Forelimb muscle (tissue), 1 donor: Measurements from ENCODE around the gene CT45A8. TPM values are rescaled to one million over a fixed set of nuclear protein-coding genes. Genes with fewer than 3 reads are reported as not detected.
"Not testable (repeated sequence)": the region's sequence is repeated elsewhere in the genome, so short reads cannot be mapped to it uniquely, and the experiment has no call there.

ENCODE experiments used
- DNase-seq: peaks from one replicate; pipeline ENCODE4 v3.0.0-alpha.2; 2013; ENCODE audit warnings: low read depth
- polyA plus RNA-seq: library from polyadenylated mRNA; unstranded; fragments of 120-200 nt; gene quantifications from one replicate; pipeline ENCODE4 v1.2.1, GENCODE V29; 2013; ENCODE audit not compliant: insufficient read length

Gene CT45A8, protein sequence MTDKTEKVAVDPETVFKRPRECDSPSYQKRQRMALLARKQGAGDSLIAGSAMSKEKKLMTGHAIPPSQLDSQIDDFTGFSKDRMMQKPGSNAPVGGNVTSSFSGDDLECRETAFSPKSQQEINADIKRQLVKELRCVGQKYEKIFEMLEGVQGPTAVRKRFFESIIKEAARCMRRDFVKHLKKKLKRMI
- polyA plus RNA-seq = not detected

DNA sequence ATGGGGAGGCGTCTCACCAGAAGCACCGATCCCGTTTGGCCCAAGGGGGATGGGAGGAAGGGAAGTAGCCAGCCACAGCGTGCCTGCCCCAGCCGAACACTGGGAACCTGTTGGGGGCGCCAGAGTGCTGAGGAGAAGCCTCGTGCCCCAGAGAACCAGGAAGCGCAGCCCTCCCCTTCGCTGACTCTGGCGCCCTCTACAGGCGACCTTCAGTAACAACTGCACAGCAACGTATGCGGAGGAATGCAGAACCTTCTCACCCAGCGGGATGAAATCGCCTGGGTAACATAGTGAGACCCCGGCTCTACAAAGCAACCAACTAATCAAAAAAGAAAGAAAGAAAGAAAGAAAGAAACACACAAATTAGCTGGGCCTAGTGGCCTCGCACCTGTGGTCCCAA lies at the start of gene CT45A8:
TSS of gene CT45A8 (minus strand) at position 101 of the 400 bp plus-strand sequence. CDS start 3,755 bp downstream, outside the sequence.
- not testable (repeated sequence) for DNase-seq

GRCh38 chrX:135893294-135893817 lies 39.0 kb upstream of the CT45A8 start, which contains the start of the genes CT45A10 and SAGE1:
TSS of gene CT45A10 (minus strand) at chrX:135893444. CDS start at chrX:135885344, 8,100 bp downstream.
TSS of gene SAGE1 (plus strand) at chrX:135893716. CDS start at chrX:135896243, 2,527 bp downstream.
- no peak for DNase-seq

- no peak for DNase-seq
Measured at GRCh38 chrX:135892781-135893180, 38.4 kb upstream of the CT45A8 start.

GRCh38 chrX:135890087-135890585 lies 35.8 kb upstream of the CT45A8 start:
- DNase-seq = no peak

DNA sequence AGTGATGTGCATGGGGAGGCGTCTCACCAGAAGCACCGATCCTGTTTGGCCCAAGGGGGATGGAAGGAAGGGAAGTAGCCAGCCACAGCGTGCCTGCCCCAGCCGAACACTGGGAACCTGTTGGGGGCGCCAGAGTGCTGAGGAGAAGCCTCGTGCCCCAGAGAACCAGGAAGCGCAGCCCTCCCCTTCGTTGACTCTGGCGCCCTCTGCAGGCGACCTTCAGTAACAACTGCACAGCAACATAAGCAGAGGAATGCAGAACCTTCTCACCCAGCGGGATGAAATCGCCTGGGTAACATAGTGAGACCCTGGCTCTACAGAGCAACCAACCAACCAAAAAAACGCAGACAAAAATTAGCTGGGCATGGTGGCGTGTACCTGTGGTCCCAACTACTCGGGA lies 34.6 kb upstream of the CT45A8 start:
- DNase-seq = not testable (repeated sequence)

GRCh38 chrX:135888230-135888629 lies 33.9 kb upstream of the CT45A8 start:
- not testable (repeated sequence) for DNase-seq

DNA sequence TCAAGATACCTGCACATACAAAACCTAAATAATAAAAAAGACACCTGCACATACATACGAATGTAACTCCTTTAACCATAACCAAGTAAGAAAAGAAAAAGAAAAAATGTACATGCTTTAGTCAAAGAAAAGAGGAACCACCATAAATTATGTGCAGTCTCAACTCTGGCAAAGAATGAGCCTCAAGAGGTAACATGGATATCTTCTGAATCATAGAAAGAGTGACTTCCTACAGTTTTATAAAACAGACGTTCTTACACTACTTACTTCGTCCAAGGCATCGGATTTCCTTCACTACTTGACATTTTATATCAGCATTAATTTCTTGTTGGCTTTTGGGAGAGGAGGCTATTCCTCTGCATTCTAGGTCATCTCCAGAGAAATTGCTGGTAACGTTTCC lies 28.4 kb upstream of the CT45A8 start:
- not testable (repeated sequence) for DNase-seq

DNA sequence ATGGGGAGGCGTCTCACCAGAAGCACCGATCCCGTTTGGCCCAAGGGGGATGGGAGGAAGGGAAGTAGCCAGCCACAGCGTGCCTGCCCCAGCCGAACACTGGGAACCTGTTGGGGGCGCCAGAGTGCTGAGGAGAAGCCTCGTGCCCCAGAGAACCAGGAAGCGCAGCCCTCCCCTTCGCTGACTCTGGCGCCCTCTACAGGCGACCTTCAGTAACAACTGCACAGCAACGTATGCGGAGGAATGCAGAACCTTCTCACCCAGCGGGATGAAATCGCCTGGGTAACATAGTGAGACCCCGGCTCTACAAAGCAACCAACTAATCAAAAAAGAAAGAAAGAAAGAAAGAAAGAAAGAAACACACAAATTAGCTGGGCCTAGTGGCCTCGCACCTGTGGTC lies 17.4 kb upstream of the CT45A8 start, which contains the start of gene CT45A9:
TSS of gene CT45A9 (minus strand) at position 101 of the 400 bp plus-strand sequence. CDS start 3,751 bp downstream, outside the sequence.
- not testable (repeated sequence) for DNase-seq

DNA sequence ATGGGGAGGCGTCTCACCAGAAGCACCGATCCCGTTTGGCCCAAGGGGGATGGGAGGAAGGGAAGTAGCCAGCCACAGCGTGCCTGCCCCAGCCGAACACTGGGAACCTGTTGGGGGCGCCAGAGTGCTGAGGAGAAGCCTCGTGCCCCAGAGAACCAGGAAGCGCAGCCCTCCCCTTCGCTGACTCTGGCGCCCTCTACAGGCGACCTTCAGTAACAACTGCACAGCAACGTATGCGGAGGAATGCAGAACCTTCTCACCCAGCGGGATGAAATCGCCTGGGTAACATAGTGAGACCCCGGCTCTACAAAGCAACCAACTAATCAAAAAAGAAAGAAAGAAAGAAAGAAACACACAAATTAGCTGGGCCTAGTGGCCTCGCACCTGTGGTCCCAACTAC lies 17.2 kb downstream of the CT45A8 start, which contains the start of gene CT45A7:
TSS of gene CT45A7 (minus strand) at position 101 of the 400 bp plus-strand sequence. CDS start 3,747 bp downstream, outside the sequence.
- not testable (repeated sequence) for DNase-seq

GRCh38 chrX:135819912-135820311 lies 34.4 kb downstream of the CT45A8 start, which contains the start of gene CT45A2:
TSS of gene CT45A2 (minus strand) at chrX:135820012. CDS start at chrX:135816265, 3,747 bp downstream.
- not testable (repeated sequence) for DNase-seq

- DNase-seq = not testable (repeated sequence)
Measured at GRCh38 chrX:135802687-135803086, 51.7 kb downstream of the CT45A8 start, which contains the start of gene CT45A6. TSS of gene CT45A6 (minus strand) at chrX:135802787. CDS start at chrX:135798993, 3,794 bp downstream.

Other genes with a start within 250 kb of the CT45A8 start
- 0.24 TPM for gene CT45A1, start 140.9 kb downstream of the CT45A8 start, polyA plus RNA-seq
- not detected for gene CT45A3, start 86.3 kb downstream of the CT45A8 start, polyA plus RNA-seq
- 0.89 TPM for gene CT45A5, start 69.0 kb downstream of the CT45A8 start, polyA plus RNA-seq
- gene CT45A6, start 51.8 kb downstream of the CT45A8 start, polyA plus RNA-seq = not detected
- gene CT45A2, start 34.5 kb downstream of the CT45A8 start, polyA plus RNA-seq = not detected
- gene CT45A7, start 17.3 kb downstream of the CT45A8 start, polyA plus RNA-seq = not detected
- gene CT45A9, start 17.3 kb upstream of the CT45A8 start, polyA plus RNA-seq = not detected
- gene CT45A10, start 38.9 kb upstream of the CT45A8 start, polyA plus RNA-seq = not detected
- not detected for gene SAGE1, start 39.2 kb upstream of the CT45A8 start, polyA plus RNA-seq
- gene MMGT1, start 119.5 kb upstream of the CT45A8 start, polyA plus RNA-seq = 16.8 TPM
- gene SLC9A6, start 130.9 kb upstream of the CT45A8 start, polyA plus RNA-seq = 7.5 TPM